Activated CD8-positive, alpha-beta memory T cell treated with anti-CD3 and anti-CD28 coated beads, Interleukin-2, amount 50 U/mL, for 1 hour (primary cell): ENCODE measurements around the gene MZB1.
"Not testable (repeated sequence)": the region's sequence is repeated elsewhere in the genome, so short reads cannot be mapped to it uniquely, and the experiment has no call there.

Experiments used
- DNase-seq: peaks from one replicate; pipeline ENCODE4 v3.0.0-alpha.2; 2020; ENCODE audit errors: extremely low read depth

Gene MZB1

DNA sequence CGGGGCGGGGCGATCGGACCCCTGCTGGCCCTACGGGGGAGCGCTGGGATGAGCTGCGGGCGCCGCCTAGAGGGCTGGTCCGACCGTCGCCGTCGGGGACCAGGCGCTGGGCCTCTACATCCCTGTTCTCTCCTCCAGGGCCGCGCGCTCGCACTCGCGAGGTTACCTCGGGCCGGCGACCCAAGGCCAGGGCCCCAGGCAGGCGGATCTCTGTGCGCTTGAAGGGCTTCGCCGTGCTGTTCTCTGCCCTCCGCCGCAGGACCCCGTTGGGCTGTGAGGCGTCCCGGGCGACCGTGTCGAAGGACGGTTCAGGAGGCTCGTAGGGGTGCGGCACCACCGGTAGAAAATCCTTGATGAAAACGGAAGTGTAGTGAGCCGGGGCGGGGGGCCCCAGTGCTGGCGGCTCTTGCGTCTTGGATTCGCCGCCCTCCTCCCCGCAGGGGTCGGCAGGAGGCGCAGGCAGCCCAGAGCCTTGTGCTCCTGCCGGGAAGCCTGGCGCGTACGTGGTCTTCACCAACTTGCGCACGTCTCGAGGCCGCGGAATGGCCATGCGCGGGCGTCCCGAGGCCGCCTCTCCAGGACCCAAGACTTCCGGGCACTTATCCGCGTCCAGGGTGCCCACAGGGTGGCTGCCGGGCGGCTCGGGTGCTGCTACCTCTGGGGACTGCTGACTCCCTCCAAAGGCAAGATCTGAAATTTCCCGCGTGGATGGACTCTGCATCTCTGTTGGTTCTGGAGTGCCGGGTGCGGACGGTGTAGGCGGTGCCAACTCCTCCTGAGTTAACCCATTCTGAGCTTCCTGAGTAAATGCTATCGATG lies 3.2 kb upstream of the MZB1 start:
- peak; percentile 50 for DNase-seq

DNA sequence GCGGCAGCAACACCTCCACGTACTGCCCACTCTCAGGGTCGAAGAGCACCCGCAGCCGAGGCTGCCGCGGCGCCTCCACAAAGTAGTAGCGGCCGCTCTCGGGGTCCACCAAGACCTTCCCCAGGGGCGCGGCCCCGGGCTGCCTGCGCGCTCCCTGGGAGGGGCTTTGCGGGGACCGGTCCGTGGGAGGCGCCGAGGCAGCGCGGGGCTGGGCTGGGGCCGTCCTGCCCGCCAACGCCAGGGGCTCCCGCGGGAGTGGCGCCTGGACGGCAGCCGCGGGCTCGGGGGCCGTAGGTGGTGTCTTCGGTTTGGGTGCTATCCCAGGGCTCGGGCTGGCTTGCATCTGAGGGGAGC lies 2.6 kb upstream of the MZB1 start:
- no peak for DNase-seq

DNA sequence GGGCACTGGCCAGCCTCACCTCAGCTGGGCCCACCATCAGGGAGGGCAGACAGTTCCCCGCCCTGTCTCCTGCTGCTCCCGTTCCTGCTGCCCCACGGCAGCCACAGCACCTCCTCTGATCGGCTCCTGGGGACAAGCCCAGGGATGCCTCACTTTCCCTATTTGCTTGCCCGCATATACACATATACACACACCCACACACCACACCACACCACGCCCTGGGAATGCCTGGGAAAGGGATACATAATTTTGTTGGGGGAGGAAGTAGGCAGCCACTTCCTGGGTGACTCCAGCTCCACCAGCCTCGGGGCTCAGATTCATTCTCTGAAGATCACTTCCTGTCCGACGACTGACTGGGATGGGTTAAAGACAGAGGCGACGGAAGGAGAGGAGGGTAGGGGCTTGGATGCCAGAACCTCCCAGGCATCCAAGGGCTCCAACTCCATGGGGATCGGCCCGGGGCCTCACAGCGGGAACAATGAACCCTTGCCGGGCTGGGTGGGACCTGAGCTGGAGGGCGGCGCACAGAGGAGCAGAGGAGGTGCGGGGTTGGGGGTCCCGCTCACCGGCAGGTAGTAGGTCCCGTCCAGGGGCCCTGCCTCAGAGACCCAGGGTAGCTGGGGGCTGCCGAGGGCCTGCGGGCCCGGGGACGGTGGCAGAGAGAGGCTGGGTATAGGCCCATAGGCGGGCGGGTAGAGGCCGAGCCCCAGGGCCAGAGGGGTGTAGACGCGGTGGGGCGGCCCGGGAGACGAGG lies 2.0 kb upstream of the MZB1 start:
- DNase-seq = no peak

DNA sequence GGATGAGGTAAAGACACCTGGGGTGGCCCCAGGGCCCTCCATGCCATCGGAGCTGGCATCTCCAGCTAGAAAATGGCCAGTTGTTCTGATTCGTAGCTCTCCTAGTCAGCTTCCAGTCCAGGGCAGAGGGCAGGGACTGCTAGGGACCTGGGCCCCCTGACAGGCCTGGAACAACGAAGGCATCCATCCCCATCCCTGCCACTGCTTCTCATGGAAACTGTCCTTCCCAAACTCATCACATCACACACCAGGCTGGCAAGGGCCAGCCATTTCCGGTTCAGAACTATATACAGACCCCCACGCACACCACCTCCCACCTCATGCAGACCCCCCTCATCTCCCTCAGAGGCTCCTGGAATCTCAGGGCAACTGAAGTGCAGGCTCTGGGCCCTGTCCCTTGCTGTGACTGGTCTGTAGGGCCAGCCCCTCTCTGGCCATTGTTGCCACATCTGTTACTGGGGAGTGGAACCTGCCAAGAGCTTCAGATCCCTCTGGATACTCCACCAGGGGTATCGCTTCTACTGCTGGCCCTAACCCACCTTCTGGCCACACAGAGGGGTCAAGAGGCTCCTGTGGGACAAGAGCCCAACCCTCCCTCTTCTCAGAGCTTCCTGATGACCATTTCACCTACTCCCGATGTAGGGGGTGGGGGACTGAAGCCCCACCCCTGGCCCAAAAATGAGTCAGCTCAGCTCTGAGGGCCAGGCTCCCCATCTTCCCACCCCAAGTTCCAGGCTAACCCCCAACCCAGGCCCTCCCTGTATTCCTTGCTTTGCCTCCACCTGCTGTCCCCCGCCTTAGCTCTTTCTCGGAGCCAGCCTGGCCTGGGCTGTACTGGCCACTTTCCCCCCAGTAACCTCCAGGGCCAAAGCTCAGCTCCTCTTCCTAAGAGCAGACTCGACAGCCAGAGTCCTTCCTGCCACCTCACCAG lies 1.2 kb upstream of the MZB1 start:
- DNase-seq = no peak

DNA sequence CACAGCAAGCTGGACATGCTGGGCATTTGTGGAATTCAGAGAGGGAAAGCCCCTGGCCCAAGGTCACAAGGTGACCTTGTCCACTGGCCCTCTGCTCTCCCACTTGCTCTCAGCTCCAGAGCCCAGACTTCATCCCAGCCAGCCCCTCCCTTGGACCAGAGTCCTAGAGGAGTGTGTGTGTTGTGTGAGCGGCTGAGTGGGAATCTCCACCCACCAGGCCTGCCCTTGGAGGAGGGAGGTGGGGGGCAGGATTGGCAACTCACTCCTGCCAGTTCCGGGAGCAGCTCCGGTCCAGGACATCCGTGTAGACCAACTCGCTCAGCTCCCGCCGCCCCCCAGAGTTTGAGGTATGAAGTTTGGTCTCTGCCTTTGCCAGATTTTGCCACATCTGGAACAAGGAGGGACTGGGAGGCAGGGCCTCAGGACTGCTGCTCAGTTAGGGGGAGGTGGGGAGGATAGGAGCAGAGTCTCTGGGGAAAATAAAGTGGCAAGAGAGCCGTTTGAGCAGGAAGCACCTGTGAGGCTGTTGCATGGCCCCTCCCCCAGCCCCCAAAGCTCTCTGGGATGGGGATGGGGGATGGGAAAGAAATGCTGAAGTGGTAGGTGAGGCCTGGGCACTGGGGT lies 1.4 kb downstream of the MZB1 start:
- DNase-seq = no peak

DNA sequence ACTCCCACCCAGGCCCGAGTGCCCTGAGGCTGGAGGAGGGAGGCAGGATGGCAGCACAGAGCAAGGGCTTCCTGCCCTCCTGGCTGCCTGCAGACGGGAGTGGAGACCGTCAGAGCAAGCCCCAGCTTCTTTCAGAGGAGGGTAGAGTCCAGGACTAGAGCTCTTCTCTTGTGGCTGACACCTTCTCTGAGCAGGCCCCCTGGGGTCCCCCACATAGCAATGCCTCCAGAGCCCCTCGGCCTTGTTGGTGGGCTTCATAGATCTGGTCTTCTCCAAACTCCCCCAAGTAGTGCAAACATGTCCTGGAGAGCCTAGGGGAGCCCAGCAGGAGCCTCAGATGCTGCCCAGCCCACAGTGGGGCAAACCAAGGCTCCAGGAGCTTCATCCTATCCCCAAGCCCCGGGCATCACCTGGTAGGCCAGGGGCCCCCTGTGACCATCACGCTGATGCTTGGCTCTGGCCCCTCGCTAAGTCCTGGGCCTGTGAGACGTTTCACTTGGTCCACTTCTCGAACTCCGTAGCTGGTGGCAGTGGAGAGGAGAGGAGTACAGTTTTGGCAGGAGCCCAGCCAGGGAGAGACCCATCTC lies 2.0 kb downstream of the MZB1 start:
- no peak for DNase-seq

DNA sequence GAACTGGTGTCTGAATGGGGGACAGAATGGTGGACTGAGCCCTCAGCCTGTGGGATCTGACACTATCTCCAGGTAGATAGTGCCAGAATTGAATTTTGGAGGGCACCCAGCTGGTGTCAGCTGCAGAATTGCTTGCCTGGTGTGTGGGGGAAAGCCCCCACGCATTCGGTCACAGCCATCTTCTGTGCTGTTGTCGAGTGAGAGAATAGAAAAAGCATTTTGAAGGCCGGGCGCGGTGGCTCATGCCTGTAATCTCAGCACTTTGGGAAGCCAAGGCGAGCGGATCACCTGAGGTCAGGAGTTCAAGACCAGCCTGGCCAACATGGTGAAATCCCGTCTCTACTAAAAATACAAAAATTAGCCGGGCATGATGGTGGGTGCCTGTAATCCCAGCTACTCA lies 2.8 kb downstream of the MZB1 start:
- DNase-seq = not testable (repeated sequence)

DNA sequence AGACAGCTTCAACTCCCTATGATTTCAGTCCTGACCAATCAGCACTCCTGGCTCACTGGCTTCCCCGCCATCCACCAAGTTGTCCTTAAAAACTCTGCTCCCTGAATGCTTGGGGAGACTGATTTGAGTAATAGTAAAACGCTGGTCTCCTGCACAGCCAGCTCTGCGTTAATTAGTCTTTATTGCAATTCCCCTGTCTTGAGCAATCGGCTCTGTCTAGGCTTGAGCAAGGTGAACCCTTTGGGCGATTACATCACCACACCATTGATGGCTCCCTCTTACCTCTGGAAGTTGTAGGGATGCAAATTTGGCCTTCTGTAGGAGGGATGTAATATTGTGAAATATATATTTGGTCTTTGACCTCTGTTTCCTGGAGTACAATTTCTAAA lies 3.7 kb downstream of the MZB1 start:
- no peak for DNase-seq

DNA sequence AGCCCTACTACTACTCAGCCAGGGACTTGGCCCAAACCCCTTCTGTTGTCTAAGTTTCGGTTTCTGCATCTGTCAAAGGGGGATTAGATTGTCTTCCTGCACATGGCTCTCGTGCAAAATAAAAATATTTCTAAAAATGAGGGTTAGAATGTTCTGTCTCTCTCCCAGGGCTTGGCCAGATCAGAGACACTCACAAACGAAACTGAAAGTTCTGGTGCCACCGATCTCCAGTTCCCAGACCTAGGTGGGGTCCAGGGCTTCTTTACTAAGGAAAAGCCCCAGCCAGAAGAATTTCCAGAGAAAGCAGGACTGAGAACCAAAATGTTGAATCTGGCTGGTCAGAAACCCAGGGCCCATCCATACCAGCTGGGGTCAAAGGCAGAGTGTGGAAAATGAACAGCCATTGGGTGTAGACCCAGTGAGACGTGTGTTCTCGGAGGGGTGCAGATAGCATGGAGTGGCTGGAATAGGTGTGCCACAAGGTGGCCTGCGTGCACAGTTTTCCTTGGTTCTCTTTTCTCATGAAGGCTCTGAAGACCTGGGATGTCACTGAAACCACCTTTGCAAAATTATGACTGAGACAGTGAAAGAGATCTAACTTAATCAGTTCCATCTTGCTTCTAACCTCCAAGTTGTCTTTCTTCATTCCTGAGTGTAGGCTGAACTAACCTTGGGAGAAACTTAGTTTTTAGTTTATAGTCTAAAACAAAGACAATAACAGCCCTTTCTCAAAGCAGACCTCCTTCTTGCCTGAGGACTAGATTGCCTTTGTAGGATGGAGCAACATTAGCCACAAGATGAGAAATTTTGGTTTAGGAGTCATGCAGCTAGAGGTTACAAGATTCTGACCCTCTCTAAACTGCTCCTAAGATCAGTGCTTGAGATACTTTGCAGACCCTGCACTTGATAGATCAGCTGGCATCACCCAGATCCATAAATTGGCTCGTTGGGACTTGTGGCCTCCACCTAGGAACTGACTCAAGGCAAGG lies 4.4 kb downstream of the MZB1 start:
- no peak for DNase-seq

DNA sequence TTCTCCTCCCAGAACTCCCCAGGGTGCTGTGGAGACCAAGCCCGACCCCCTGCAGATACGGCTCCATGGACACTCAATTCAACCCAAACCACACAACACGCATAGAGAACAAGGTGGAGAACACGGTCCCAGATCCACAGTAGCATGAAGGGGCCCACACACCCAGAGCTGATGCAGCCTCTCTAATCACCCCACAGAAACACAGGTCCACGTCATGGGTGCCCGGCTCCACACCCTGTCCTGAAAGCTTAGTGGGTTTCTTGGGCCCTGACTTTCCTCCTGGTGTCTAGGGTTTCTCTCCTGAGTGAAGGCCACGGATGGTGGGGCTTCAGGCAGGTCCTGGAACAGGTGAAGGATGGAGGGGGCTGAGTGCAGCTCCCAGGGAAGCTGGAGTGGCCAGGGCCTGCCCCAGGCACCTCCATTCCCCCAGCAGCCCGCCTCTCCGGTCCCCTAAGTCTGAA lies 5.1 kb downstream of the MZB1 start:
- DNase-seq = no peak

DNA sequence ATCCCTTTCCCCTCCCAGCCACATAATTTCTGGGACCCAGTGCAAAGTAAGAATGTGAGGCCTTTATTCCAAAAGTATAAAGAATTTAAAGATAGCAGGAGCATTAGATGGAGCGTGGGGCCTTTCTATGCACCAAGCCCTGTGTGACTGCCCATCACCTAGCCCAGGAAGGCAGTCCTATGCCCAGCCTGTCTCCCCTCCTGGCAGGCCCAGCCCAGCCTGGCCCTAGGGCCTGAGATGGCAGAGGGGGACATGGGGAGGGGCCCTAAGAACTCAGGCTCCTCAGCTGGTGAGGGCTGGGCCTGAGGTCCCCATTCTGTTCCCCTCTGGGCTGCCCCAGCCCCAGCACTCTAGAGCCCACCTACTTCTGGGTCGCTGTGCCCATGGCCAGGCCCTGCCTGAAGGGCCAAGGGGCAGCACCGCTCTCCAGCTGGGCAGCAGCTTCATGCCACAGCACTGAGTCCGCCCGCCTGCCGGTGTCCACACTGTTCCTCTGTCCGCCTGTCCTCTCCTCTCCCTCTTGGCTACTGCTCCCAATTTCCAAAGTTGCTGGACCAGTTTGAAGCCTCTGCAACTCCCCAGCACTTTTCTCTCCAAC lies 5.6 kb downstream of the MZB1 start:
- no peak for DNase-seq

DNA sequence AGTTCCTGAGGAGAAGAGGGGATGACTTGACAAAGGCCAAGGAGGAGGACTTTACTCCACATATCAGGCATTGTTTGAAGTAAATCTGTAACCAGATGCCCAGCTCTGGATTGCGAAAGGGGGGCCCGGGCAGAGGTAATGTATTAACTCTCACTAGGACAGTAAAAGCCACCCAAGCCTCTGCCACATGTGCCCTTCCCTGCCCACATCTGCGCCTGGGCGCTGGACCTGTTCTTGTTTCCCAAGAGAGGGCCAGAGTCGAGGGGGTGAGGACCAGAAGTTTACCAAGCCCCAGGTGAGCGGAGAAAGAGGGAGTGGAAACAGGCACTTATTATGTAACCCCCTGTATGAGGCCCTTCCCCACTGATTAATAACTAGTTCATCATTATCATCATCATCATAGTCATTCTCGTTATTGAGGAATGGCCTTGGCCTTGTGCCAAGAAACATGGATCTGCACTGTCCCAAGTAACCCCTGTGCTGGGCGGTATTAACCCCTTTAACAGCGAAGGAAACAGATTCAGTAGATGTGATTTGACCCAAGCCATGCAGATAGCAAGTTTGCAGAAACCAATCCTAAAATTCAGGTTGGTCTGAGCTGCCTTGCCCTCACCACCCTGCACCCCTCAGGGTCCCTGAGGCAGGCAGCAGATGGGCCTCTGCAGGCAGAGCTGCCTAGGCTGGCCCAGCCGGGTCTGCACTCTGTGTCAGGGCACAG lies 6.3 kb downstream of the MZB1 start, which contains the start of gene SLC23A1:
TSS of gene SLC23A1 (minus strand) at position 23 of the 718 bp plus-strand sequence. CDS start 44 bp downstream, outside the sequence.
- no peak for DNase-seq

DNA sequence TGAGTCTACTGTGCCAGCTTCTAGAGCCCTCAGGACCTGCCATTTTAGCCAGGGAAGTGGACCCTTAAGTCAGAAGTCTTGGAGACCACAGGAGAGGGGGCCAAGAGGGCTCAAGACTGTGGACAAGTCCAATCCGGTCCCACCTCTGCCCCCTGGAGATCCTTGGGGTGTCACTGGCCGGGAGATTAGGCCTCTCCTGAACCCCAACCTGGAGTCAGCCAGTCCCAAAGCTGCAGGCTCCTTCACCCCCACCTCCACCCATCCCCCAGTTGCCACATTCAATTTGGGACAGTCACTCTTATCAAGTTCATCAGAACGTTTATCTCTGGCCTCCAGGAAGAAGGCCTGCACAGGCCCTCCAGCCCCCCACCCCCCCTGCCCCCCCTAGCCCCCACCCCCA lies 6.9 kb downstream of the MZB1 start:
- DNase-seq = no peak

DNA sequence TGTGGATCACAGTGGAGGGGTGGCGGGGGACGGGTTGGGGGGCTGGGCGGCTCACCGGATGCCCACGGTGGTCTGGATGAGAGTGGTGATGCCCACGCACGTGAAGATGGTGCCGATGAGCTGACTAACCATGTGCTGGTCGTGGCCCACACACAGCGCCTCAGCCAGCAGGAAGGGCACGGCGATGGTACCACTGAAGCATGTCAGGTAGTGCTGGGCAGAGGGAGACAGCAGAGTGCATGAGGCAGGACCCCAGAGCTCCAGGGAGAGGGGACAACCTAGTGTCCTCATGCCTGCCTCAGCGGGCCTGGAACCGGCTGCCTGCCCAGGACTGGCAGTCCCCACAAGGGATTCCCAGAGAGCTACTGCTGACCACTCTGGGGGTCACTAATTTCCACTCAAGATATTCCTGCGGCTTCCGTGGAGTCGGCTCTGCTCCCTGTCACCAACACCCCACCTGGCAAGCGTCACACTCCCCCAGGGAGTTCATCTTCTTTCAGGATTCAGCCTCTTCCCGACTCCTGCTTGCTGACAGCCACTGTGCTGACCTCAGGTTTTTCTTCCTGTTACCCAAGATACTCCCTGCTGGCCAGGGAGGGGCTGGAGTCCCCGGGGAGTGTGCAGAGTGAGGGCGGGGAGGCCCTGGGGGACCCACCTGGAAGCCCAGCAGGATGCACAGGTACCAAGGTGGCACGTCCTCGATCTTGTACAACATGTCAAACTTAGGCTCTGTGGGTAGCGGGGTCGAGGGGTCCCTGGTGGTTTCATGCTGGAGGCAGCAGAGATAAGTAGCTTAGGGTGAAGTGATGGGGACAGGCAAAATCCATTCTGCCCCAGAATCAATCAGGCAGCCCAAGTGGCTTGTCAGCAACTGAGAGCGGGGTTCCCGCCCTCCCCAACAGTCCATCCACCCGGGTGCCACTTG lies 7.6 kb downstream of the MZB1 start:
- DNase-seq = no peak

DNA sequence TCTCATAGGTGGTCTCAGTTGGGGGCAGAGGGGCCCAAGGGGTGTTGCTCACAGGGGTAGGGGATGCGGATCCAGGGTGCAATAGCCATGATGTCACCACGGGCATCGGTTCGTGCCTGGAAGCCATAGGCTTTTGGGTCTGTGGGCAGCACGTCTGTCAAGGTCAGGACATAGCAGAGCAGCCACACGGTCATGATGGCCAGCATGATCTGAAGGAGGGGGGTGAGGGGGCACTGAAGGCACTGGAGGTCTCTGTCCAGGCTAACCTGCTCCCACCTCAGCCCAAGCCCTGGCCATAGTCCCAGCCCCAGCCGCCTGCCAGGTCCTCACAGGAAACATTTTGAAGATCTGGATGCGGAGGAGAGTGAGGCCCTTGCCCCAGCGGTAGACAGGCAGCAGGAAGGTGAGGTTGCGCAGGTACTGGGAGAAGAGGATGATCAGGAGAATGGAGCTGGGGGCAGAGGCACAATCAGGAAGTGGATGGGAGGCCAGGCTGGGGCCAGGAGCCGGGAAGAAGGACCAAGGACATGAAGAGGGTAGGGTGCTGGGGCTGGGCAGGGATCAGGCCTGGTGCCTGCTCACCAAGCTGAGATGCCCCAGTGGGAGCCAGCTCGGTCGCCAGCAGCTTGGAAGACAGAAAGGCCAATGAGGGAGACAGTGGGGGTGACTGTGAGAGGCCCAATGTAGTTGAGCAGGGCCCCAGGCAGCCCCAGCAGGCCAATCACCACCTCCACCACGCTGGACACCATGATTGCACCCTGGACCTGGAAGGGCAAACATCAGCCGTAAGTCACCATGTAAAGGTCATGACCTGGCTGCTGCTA lies 9.9 kb downstream of the MZB1 start:
- no peak for DNase-seq

DNA sequence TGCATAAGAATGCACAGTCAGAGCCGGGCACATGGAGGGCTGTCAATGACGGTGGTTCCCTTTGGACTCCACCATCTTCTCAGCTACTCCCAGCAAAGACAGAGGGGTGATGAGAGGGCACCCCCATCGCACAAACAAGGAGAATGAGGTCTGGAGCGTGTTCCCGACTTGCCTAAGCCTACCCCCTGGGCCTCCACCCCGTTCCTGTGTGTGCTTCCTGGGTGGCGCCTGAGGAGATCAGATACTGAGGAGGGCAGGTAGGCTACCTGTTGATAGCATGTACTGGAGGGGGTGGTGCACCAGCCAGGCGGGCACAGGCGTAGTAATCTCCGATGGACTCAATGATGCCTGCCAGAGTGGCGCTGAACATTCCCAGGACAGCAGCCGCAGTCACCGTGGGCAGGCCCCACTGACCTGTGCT lies 10.8 kb downstream of the MZB1 start:
- DNase-seq = no peak
